Activated CD4-positive, alpha-beta T cell treated with anti-CD3 and anti-CD28 coated beads, Interleukin-2, amount 10 ng/mL, durations not matched to agents 24 days and 14 days (primary cell): ENCODE results near the gene METRN. TPM values are rescaled to one million over a fixed set of nuclear protein-coding genes. Genes with fewer than 3 reads are reported as not detected.

Experiments
- DNase-seq: peaks from one replicate; pipeline ENCODE4 v3.0.0; 2022
- H3K27ac Mint-ChIP-seq: one replicate; pipeline ENCODE4 v1.8.0; 2022; ENCODE audit warnings: mild to moderate bottlenecking, mixed read lengths
- H3K27me3 Mint-ChIP-seq: one replicate; pipeline ENCODE4 v1.8.0; 2022; ENCODE audit warnings: mixed read lengths
- H3K36me3 Mint-ChIP-seq: one replicate; pipeline ENCODE4 v1.8.0; 2022; ENCODE audit warnings: low read depth, mild to moderate bottlenecking, mixed read lengths
- H3K4me1 Mint-ChIP-seq: one replicate; pipeline ENCODE4 v1.8.0; 2021; ENCODE audit warnings: mixed read lengths
- H3K4me3 Mint-ChIP-seq: one replicate; pipeline ENCODE4 v1.8.0; 2022; ENCODE audit warnings: mild to moderate bottlenecking, moderate library complexity, mixed read lengths
- H3K9me3 Mint-ChIP-seq: one replicate; pipeline ENCODE4 v1.8.0; 2021; ENCODE audit warnings: mixed read lengths
- intact Hi-C: fragments of 100-400 bp; cut with micrococcal nuclease; formaldehyde crosslinking; loops from one replicate; pipeline ENCODE4 v1.15.1; 2023
- total RNA-seq: library from RNA; stranded (reverse); gene quantifications from 2 replicates; pipeline ENCODE4 v1.2.3, GENCODE V29; 2022

Gene METRN
- total RNA-seq, 1 donor from 2014 or later, result 30.2 TPM

- no peaks in the 10 kb centered on the region for H3K36me3 Mint-ChIP-seq
- no peak overlapping the region for H3K4me3 Mint-ChIP-seq
- no peak for DNase-seq
- intact Hi-C loops, result loop anchor here (5.0 kb wide), 1 partner anchor 42 kb away; the partner anchor contains the start of genes JMJD8 and STUB1
- H3K27me3 Mint-ChIP-seq, result peaks cover 6% of the 10 kb centered on the region
- H3K4me1 Mint-ChIP-seq, result peaks cover 3% of the 10 kb centered on the region
- H3K27ac Mint-ChIP-seq, result no peak overlapping the region
- H3K9me3 Mint-ChIP-seq, result no peaks in the 10 kb centered on the region
Measured at GRCh38 chr16:724188-725040, 9.5 kb downstream of the METRN start.

GRCh38 chr16:725041-725376 lies 10.1 kb downstream of the METRN start:
- DNase-seq, result no peak

DNA sequence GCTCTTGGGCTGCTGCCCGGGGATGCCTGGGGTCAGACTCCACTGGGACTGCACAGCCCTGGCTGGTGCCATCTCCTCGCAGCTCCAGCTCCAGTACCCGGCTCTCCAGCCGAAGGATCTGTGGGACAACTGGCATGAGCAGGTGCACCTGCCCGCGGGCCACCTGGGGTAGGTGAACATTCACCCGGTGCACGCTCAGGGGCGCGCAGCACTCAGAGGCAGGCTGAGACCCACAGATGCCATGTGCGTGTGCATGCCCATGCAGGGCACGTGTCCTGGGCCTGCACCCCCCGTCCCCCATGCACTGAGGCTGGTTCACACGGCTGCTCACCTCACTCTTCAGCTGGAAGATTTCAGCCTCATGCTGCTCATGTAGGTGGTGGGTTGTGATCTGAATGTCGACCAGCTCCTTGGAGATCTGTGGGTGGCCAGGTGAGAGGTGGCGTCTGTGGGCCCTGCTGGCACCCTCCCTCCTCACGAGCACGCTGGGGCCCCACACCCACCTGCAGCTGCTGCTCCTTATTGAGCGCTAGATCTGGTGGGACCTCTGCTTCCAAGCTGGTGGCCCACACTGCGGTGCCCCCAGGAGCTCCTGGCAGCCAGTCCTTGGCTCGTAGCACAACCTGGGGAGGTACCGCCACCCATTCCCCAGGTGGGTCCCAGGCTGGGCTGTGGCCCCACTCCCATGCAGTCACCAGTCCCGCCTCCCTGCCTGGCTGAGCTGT lies 10.7 kb downstream of the METRN start:
- no peak for DNase-seq
- intact Hi-C loops, result loop anchor here (5.0 kb wide), 1 partner anchor 43 kb away; the partner anchor contains the start of genes JMJD8 and STUB1
- H3K4me3 Mint-ChIP-seq, result peak overlapping the region; percentile 17
- H3K27me3 Mint-ChIP-seq, result peaks cover 3% of the 10 kb centered on the region
- H3K36me3 Mint-ChIP-seq, result no peaks in the 10 kb centered on the region
- peak overlapping the region; percentile 15 for H3K27ac Mint-ChIP-seq
- no peaks in the 10 kb centered on the region for H3K9me3 Mint-ChIP-seq
- no peaks in the 10 kb centered on the region for H3K4me1 Mint-ChIP-seq

More at GRCh38 chr16:725041-725376, 10.1 kb downstream of the METRN start:
- no peak overlapping the region for H3K4me3 Mint-ChIP-seq
- intact Hi-C loops, result loop anchor here (5.0 kb wide), 1 partner anchor 43 kb away; the partner anchor contains the start of genes JMJD8 and STUB1
- no peaks in the 10 kb centered on the region for H3K9me3 Mint-ChIP-seq
- no peaks in the 10 kb centered on the region for H3K36me3 Mint-ChIP-seq
- no peak overlapping the region for H3K27ac Mint-ChIP-seq
- peaks cover 6% of the 10 kb centered on the region for H3K27me3 Mint-ChIP-seq
- H3K4me1 Mint-ChIP-seq, result peaks cover 3% of the 10 kb centered on the region

DNA sequence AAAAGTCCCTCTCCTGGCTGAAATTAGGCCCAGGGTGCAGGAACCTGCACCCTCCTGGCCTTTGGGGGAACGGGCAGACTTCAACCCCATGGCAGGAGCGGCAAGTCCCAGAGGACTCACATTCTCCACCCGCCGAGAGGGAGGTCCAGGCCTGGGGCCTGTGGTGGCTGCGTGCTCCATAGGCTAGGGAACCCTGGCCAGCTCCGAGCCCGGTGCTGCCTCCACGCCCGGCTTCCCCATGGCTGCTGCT lies 11.2 kb downstream of the METRN start:
- intact Hi-C loops, result loop anchor here (5.0 kb wide), 1 partner anchor 44 kb away; the partner anchor contains the start of genes JMJD8 and STUB1
- Mint-ChIP-seq H3K9me3 (no peaks in the 10 kb centered on the region), H3K27ac (no peak overlapping the region), H3K4me3 (peak overlapping the region; percentile 17), H3K4me1 (no peaks in the 10 kb centered on the region), H3K36me3 (no peaks in the 10 kb centered on the region), H3K27me3 (peaks cover 3% of the 10 kb centered on the region)
- no peak for DNase-seq

GRCh38 chr16:726438-727290 lies 11.7 kb downstream of the METRN start, which contains the start of the genes CCDC78 and HAGHL:
TSS of gene CCDC78 (minus strand) at chr16:726443. CDS start at chr16:726367, 76 bp downstream.
TSS of gene HAGHL (plus strand) at chr16:727106. CDS start at chr16:727510, 404 bp downstream.
- Mint-ChIP-seq H3K36me3 (no peaks in the 10 kb centered on the region), H3K27ac (peak within 1 kb of the TSS; percentile 48), H3K27me3 (peaks cover 3% of the 10 kb centered on the region), H3K4me1 (no peaks in the 10 kb centered on the region), H3K9me3 (no peaks in the 10 kb centered on the region), H3K4me3 (peak within 1 kb of the TSS; percentile 75)
- DNase-seq, result peak; percentile 87
- intact Hi-C loops, result loop anchor here (5.0 kb wide), 1 partner anchor 44 kb away; the partner anchor contains the start of genes JMJD8 and STUB1

DNA sequence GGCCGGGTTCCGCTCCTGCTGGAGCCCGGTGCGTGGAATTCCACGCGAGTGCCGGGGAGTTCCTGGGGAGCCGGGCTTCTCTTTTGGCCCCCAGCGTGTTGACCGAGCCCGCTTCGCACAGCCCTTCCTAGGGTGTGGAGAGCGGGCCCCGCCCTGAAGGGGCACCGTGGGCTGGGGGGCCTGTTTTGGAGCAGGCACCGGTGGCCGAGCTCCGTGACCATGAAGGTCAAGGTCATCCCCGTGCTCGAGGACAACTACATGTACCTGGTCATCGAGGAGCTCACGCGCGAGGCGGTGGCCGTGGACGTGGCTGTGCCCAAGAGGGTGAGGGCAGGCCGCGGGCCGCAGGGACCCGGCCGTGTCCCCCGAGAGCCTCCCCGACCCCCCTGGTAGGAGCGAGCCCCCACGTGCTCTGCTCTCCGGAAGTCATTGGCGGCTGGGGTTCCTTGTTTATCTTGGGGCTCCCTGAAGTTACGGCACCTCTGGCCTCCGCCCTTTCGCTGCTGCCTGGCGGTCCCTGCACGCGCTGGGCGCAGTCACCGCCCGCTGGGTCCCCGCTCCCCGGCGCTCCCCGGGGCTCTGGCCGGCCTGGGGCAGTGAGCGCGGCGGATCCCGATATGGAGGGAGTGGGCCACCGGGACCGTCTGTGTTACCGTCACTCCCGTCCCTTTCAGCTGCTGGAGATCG lies 12.5 kb downstream of the METRN start:
- no peak overlapping the region for H3K27ac Mint-ChIP-seq
- H3K36me3 Mint-ChIP-seq, result peaks cover 2% of the 10 kb centered on the region
- H3K4me3 Mint-ChIP-seq, result peak overlapping the region; percentile 56
- H3K4me1 Mint-ChIP-seq, result no peaks in the 10 kb centered on the region
- DNase-seq, result peak; percentile 78
- peaks cover 3% of the 10 kb centered on the region for H3K27me3 Mint-ChIP-seq
- H3K9me3 Mint-ChIP-seq, result no peaks in the 10 kb centered on the region
- intact Hi-C loops, result loop anchor here (5.0 kb wide), 1 partner anchor 45 kb away; the partner anchor contains the start of genes JMJD8 and STUB1

GRCh38 chr16:728131-728889 lies 13.4 kb downstream of the METRN start:
- intact Hi-C loops, result loop anchor here (5.0 kb wide), 1 partner anchor 46 kb away; the partner anchor contains the start of genes JMJD8 and STUB1
- peaks cover 3% of the 10 kb centered on the region for H3K27me3 Mint-ChIP-seq
- H3K27ac Mint-ChIP-seq, result no peak overlapping the region
- H3K4me3 Mint-ChIP-seq, result peak overlapping the region; percentile 64
- H3K36me3 Mint-ChIP-seq, result peaks cover 7% of the 10 kb centered on the region
- no peaks in the 10 kb centered on the region for H3K9me3 Mint-ChIP-seq
- DNase-seq, result peak; percentile 89
- H3K4me1 Mint-ChIP-seq, result no peaks in the 10 kb centered on the region

- intact Hi-C loops, result loop anchor here (5.0 kb wide), 1 partner anchor 47 kb away; the partner anchor contains the start of genes JMJD8 and STUB1
- H3K36me3 Mint-ChIP-seq, result peaks cover 7% of the 10 kb centered on the region
- no peaks in the 10 kb centered on the region for H3K9me3 Mint-ChIP-seq
- no peaks in the 10 kb centered on the region for H3K4me1 Mint-ChIP-seq
- no peak for DNase-seq
- H3K27me3 Mint-ChIP-seq, result peaks cover 3% of the 10 kb centered on the region
- H3K4me3 Mint-ChIP-seq, result peak overlapping the region; percentile 64
- H3K27ac Mint-ChIP-seq, result no peak overlapping the region
Measured at GRCh38 chr16:728890-729744, 14.2 kb downstream of the METRN start.

DNA sequence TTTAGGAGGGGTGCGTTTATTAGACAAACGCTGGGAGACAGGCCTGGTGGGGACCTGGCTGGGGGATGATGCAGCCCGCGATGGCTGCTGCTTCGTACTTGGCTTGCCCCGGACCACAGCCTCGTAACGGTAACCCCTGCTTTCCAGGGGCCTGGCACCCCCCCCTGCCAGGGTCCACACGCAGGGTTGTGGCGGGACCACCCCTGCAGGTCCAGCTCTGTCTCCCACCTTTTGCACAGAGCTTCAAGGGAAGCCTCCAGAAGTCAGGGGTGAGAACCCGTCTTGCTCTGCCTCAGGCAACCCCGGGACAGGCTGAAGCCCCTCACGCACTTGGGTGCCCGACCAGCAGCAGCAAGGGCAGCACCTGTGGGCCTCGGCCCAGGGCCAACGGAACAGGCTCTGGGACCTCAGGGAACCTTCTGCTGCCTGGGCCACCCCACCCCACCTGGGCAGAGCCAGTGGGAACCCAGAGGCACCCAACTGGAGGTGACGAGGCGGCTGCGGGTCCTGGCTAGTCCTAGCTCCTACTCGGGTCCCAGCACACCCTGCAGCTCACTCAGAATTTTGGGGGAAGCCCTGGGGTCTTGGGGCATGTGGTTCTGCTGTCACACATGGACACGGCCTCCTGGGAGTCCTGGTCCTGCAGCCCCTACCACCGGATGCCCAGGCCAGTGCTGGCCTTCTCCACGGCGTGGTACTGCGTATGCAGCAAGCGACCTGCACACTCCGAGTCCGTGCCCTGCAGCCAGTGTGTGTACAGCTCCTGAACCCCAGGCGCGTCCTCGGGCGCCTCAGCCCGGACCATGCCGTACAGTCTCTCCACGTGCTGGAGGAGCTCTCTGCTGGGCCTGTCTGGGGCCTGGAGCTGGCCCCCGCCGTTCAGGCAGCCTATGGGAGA lies 15.1 kb downstream of the METRN start:
- peak; percentile 59 for DNase-seq
- no peak overlapping the region for H3K4me3 Mint-ChIP-seq
- no peaks in the 10 kb centered on the region for H3K9me3 Mint-ChIP-seq
- H3K36me3 Mint-ChIP-seq, result peaks cover 7% of the 10 kb centered on the region
- no peak overlapping the region for H3K27ac Mint-ChIP-seq
- peaks cover 3% of the 10 kb centered on the region for H3K27me3 Mint-ChIP-seq
- intact Hi-C loops, result loop anchor here (5.0 kb wide), 1 partner anchor 48 kb away; the partner anchor contains the start of genes JMJD8 and STUB1
- no peaks in the 10 kb centered on the region for H3K4me1 Mint-ChIP-seq

DNA sequence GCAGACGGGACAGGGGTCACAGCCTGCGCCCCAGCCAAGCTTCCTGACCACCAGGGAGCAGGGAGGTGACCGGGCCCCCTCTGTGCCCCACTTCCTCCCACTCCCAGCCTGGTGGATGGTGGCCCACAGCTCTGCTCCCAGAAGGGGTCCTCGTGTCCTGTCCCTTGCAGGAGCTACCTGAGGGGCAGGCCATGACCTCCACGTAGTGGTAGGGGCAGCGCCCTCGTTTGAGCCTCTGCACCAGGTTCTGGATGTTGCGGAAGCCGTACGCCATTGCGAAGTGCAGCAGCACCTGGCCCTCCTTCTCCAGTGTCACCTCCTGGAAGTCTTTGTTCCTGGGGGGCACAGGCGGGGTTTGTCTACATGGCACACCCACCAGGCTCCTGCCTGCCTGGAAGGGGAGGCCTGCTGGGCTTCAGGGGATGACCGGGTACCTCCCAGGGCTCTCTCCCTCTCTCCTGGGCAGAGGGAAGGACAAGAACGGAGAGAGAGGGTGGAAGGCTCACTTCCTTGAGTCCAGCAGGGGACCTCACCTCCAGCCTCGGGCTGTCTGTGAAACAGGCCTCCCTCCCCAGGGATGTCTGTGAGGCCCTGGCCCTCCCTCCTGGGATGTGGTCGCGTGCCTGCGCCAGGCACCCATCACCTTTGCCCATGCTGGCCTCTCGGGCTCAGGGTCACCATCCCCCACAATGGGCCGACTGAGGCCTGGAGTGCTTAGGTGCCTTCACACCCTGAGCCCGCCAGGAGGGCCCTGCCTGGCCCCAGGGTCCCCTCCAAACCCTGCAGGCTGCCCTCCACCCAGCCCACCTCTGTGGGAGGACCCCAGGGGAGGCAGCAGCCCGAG lies 16.0 kb downstream of the METRN start:
- Mint-ChIP-seq H3K36me3 (peaks cover 11% of the 10 kb centered on the region), H3K9me3 (no peaks in the 10 kb centered on the region), H3K27me3 (peaks cover under 1% of the 10 kb centered on the region), H3K27ac (no peak overlapping the region), H3K4me1 (peaks cover 5% of the 10 kb centered on the region), H3K4me3 (no peak overlapping the region)
- no peak for DNase-seq
- intact Hi-C loops, result no loop called here
